Osteoblast (primary cell): ENCODE results near the gene SUGCT. TPM values are rescaled to one million over a fixed set of nuclear protein-coding genes. Genes with fewer than 3 reads are reported as not detected.
A peak's percentile ranks its signal among the peaks of the same experiment; 100 is the strongest.

Source experiments
- DNase-seq: peaks from one replicate; pipeline ENCODE4 v3.0.0; 2011; ENCODE audit warnings: low spot score, mixed read lengths; ENCODE audit not compliant: insufficient read length; ENCODE audit errors: missing footprints
- H2AFZ ChIP-seq: 2 replicates; pipeline ENCODE4 v1.6.0; 2011; ENCODE audit warnings: mild to moderate bottlenecking, low read length
- H3K27ac ChIP-seq: 2 replicates; pipeline ENCODE4 v1.5.1; 2011; ENCODE audit warnings: mild to moderate bottlenecking, low read depth, low read length, moderate library complexity
- H3K27me3 ChIP-seq: 2 replicates; pipeline ENCODE4 v1.6.0; 2012; ENCODE audit warnings: mild to moderate bottlenecking, control low read depth, inconsistent platforms, low read length, moderate library complexity; ENCODE audit not compliant: insufficient read depth
- H3K36me3 ChIP-seq: 2 replicates; pipeline ENCODE4 v1.5.1; 2011; ENCODE audit warnings: mild to moderate bottlenecking, low read length, control low read depth, moderate library complexity; ENCODE audit not compliant: insufficient read depth
- H3K4me1 ChIP-seq: 2 replicates; pipeline ENCODE4 v1.5.1; 2011; ENCODE audit warnings: mild to moderate bottlenecking, low read length, control low read depth, moderate library complexity; ENCODE audit not compliant: insufficient read depth
- H3K4me2 ChIP-seq: 2 replicates; pipeline ENCODE4 v1.6.0; 2011; ENCODE audit warnings: mild to moderate bottlenecking, low read length; ENCODE audit not compliant: insufficient read depth
- H3K4me3 ChIP-seq: fragments of 200-600 bp; sonication (generic); 3 replicates; pipeline ENCODE4 v1.5.1; 2012; ENCODE audit warnings: mild to moderate bottlenecking, low read length, inconsistent platforms; ENCODE audit not compliant: insufficient read depth
- H3K79me2 ChIP-seq: 2 replicates; pipeline ENCODE4 v1.6.0; 2012; ENCODE audit warnings: mild to moderate bottlenecking, low read length, control low read depth, inconsistent platforms; ENCODE audit not compliant: insufficient read depth
- H3K9me3 ChIP-seq: 2 replicates; pipeline ENCODE4 v1.5.1; 2011; ENCODE audit warnings: low read depth, low read length, control low read depth
- H4K20me1 ChIP-seq: 2 replicates; pipeline ENCODE4 v1.6.0; 2012; ENCODE audit warnings: mild to moderate bottlenecking, low read length, control low read depth; ENCODE audit not compliant: insufficient read depth
- total RNA-seq: library from RNA; depleted of rRNA; stranded (reverse); fragments of >200 nt; gene quantifications from 2 replicates; pipeline ENCODE4 v1.2.3, GENCODE V29; 2012
- TF ChIP-seq, protein P1 (sequence below): IDR thresholded peaks from 2 replicates; pipeline ENCODE4 v1.5.1; 2011; ENCODE audit warnings: mild to moderate bottlenecking, low read depth, low read length, moderate library complexity; ENCODE audit errors: extremely low read depth

Gene SUGCT
- total RNA-seq, 1 donor, result 21.7 TPM

- no peak overlapping the region for H3K4me2 ChIP-seq
Observed at GRCh38 chr7:40890088-40890692, 755.4 kb downstream of the SUGCT start.

GRCh38 chr7:40891232-40891631, 756.4 kb downstream of the SUGCT start:
- Histone ChIP-seq H3K79me2 (no peaks in the 10 kb centered on the region), H3K27me3 (no peaks in the 10 kb centered on the region), H3K4me2 (no peak overlapping the region), H3K4me3 (no peak overlapping the region), H4K20me1 (no peaks in the 10 kb centered on the region), H3K36me3 (no peaks in the 10 kb centered on the region), H3K4me1 (peaks cover 10% of the 10 kb centered on the region), H2AFZ (no peak overlapping the region), H3K9me3 (no peaks in the 10 kb centered on the region), H3K27ac (no peak overlapping the region)
- no peak for DNase-seq
- TF ChIP-seq, protein P1, sequence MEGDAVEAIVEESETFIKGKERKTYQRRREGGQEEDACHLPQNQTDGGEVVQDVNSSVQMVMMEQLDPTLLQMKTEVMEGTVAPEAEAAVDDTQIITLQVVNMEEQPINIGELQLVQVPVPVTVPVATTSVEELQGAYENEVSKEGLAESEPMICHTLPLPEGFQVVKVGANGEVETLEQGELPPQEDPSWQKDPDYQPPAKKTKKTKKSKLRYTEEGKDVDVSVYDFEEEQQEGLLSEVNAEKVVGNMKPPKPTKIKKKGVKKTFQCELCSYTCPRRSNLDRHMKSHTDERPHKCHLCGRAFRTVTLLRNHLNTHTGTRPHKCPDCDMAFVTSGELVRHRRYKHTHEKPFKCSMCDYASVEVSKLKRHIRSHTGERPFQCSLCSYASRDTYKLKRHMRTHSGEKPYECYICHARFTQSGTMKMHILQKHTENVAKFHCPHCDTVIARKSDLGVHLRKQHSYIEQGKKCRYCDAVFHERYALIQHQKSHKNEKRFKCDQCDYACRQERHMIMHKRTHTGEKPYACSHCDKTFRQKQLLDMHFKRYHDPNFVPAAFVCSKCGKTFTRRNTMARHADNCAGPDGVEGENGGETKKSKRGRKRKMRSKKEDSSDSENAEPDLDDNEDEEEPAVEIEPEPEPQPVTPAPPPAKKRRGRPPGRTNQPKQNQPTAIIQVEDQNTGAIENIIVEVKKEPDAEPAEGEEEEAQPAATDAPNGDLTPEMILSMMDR, result no peak

More at GRCh38 chr7:40890088-40890692, 755.4 kb downstream of the SUGCT start:
- no peak for DNase-seq
- H3K27ac ChIP-seq, result no peak overlapping the region
- peaks cover 14% of the 10 kb centered on the region for H3K4me1 ChIP-seq
- TF ChIP-seq, protein P1, result no peak
- H3K27me3 ChIP-seq, result no peaks in the 10 kb centered on the region
- H3K36me3 ChIP-seq, result no peaks in the 10 kb centered on the region
- no peak overlapping the region for H3K4me3 ChIP-seq
- no peak overlapping the region for H2AFZ ChIP-seq
- H3K79me2 ChIP-seq, result no peaks in the 10 kb centered on the region
- H4K20me1 ChIP-seq, result no peaks in the 10 kb centered on the region
- H3K9me3 ChIP-seq, result no peaks in the 10 kb centered on the region

DNA sequence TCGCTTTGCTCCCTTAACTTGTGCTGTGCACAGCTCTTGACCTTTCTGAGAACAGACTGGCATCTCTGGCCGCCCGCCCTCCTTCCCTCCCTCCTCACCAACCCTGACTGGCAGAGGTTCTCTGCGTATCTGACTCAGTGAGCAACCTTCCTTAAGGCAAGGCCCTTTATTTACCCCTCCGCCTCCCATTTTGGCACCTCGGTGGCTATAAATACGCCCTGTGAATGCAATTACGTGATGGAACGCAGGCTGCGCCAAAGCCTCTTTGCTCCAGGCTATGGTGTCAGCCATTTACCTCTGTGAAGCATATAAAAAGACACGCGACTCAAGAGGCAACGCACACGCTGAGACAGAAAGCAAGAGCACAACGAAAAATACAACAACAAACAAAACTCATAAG, 764.3 kb downstream of the SUGCT start:
- no peak overlapping the region for H3K27ac ChIP-seq

DNA sequence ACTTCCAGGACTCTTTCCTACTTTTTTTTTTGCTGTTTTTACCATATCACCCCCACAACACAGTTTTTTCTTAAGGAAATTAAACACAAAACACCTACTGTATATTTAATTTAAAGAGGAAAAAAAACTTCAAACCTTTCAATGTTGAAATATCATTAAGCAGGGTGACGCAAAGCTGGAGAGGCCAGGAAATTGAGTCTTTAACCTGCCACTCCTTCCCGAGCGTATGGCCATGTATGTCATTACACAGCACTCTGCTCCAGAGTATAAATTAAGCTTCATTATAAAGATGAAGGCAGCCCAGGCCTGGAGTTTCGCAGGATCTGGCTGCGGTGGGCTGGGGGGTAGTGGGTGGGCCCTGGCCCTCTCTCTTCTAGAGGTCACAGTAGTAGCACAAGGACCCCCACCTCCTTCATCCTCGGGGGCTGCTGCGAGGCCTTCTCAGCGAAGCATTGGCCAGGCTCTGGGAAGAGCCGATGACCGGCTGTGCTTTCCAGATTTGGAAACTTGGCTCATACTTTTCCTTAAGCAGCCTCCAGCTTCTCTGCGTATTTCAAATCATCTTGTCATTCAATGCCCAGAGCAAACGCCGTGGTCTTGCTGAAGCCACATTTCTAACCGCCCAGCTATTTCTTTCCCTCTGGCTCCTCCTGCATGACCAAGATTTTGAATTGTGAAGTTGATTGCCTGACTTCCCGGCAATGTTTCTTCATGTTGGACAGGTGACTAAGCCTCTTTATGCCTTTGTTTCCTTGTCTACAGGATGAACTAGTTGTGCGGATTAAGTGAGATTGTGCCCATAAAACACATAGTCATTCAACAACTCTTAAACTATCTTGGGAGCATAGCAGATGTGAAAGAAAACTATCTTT, 765.1 kb downstream of the SUGCT start:
- Histone ChIP-seq H3K27ac (no peak overlapping the region), H3K79me2 (no peaks in the 10 kb centered on the region), H3K4me3 (no peak overlapping the region), H3K36me3 (no peaks in the 10 kb centered on the region), H3K4me2 (no peak overlapping the region), H2AFZ (peak overlapping the region; percentile 40), H3K9me3 (no peaks in the 10 kb centered on the region), H3K4me1 (no peaks in the 10 kb centered on the region), H3K27me3 (no peaks in the 10 kb centered on the region), H4K20me1 (no peaks in the 10 kb centered on the region)
- no peak for DNase-seq
- TF ChIP-seq, protein P1, result no peak

More for the DNA sequence above, 764.3 kb downstream of the SUGCT start:
- Histone ChIP-seq H3K27me3 (no peaks in the 10 kb centered on the region), H3K4me1 (no peaks in the 10 kb centered on the region), H3K9me3 (no peaks in the 10 kb centered on the region), H3K4me3 (no peak overlapping the region), H4K20me1 (no peaks in the 10 kb centered on the region), H2AFZ (peak overlapping the region; percentile 27), H3K4me2 (no peak overlapping the region), H3K36me3 (no peaks in the 10 kb centered on the region), H3K79me2 (no peaks in the 10 kb centered on the region)
- TF ChIP-seq, protein P1, result no peak
- DNase-seq, result no peak
